Stimulated activated CD4-positive, alpha-beta T cell treated with anti-CD3 and anti-CD28 coated beads, Interleukin-4, amount 100 ng/mL, for 48 hours (primary cell): ENCODE measurements around the gene SPATA12.
"Not testable (repeated sequence)": the region's sequence is repeated elsewhere in the genome, so short reads cannot be mapped to it uniquely, and the experiment has no call there.

Source experiments
- DNase-seq, 2 donors: peaks; one replicate each; pipeline ENCODE4 v3.0.0-alpha.2; 2020; ENCODE audit warnings: low read depth in 2 of 2

The SPATA12 gene

DNA sequence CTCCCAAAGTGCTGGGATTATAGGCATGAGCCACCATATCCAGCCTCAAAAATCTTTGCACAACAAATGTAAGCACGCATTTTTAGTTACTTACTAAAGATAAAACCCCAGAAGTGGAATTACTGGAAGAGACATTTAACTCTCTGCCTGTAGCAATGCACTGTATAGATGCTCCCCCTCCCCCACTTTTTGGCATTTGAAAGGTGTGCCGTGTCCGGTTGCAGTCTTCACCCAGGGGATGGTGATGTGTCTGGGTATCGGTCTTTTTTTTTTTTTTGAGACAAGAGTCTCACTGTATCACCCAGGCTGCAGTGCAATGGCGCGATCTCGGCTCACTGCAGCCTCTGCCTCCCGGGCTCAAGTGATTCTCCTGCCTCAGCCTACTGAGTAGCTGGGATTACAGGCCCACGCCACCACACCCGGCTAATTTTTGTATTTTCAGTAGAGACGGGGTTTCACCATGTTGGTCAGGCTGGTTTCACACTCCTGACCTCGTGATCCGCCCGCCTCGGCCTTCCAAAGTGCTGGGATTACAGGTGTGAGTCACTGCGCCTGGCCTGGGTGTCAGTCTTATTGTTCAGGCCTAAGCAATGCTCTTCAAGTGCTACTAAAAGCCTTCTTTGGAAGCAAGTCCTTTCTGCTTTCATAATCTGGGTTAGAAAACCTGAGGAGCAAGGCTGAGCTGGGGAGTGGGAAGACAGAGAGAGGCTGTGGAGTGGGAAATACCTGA lies 23.0 kb downstream of the SPATA12 start:
- not testable (repeated sequence) for DNase-seq

DNA sequence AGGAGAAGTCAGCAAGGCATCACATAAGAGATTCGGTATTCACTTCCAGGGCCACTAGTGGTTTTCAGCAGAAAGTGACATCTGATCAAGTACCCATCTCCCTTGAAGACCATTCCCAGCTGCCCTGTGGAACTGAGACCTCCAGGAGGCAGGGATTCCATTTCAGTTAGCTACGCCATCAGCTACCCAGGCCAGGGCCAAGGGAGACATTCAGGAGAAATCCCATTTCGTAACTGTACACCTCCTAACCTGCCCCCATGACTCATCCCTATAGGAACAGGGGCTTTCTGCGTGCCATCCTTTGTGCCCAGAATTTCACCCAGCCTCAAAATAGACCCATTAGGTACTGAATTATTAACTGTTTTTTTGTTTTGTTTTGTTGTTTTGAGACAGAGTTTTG lies 24.7 kb downstream of the SPATA12 start:
- DNase-seq, result no peak

DNA sequence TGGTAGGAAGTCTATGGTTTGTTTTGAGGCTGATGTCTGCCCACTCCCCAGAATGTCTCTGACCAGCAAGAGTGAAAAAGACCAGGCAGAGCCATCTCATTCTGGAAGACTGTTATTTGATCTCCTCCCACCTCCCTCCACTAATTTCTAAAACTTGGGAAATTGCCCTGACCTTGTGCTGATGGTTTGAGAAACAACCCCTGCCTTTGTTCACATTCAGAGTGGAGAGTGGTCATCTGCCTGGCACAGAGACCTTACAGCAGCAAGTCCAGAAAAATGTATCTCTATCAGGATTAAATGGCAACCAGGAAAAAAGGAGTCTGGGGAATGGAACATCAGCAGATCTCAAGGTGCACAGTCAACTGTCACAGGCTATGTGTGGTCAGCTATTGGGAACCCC lies 25.7 kb downstream of the SPATA12 start:
- no peak for DNase-seq

DNA sequence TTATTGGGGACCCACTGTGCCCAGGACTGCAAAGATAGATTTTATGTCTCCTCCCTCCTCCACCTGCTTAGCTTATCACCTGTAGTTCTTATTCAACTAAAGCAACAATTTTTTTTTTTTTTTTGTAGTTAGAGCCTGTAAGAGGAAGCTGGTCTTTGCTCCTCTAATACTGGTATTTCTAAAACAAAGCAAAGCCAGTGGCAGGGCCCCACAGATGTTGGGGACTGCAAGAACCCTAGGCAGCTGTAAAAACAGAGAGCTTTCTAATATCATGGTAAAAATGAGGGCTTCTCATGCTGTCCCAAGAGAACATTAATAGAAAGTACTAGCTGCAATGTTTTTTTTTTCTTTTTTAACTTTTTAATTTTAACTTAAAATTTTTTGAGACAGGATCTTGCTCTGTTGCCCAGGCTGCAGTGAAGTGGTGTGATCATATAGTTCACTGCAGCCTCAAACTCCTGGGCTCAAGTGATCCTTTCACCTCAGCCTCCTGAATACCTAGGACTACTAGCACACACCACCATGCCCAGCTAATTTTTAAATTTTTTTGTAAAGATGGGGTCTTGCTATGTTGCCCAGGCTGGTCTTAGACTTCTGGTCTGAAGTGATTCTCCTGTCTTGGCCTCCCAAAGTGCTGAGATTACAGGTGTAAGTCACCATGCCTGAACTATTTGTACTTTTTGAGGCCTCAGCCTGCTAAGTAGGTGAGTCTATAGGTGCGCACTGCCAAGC lies 27.1 kb downstream of the SPATA12 start:
- DNase-seq, result no peak

DNA sequence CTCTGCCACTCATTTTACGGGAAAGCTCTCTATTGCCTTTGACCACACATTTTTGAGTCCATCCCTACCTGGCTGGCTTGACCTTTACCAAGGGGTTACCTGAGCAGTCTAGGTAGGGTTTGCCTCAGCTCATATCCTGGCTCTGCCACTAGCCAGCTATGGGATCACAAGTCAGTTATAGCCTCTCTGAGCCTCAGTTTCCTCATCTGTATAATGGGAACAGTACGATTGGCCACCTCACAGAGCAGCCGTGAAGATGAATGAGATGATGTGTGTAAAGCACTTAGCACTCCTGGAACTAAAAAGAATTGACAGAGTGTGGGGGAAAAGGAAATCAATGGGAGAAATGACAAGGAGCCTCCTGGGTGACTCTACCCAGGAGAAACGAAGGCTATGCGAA lies 28.0 kb downstream of the SPATA12 start:
- no peak for DNase-seq

DNA sequence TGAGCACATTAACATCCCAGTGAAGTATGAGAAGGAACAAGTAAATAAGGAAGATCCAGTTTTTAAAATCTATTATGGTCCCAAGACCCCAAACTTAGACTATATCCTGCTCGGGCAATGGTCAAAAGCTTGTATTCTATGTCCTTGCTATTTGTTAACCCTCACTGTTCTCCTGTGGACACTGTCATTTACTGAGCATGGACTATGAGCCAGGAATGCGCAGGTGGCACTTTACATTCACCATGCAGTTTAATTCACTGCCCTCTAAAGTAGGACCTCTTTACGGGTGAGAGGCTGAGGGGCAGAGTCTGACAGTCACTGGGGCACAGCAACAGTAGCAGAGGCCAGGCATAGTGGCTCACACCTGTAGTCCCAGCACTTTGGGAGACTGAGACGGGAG lies 28.6 kb downstream of the SPATA12 start:
- DNase-seq, result no peak

DNA sequence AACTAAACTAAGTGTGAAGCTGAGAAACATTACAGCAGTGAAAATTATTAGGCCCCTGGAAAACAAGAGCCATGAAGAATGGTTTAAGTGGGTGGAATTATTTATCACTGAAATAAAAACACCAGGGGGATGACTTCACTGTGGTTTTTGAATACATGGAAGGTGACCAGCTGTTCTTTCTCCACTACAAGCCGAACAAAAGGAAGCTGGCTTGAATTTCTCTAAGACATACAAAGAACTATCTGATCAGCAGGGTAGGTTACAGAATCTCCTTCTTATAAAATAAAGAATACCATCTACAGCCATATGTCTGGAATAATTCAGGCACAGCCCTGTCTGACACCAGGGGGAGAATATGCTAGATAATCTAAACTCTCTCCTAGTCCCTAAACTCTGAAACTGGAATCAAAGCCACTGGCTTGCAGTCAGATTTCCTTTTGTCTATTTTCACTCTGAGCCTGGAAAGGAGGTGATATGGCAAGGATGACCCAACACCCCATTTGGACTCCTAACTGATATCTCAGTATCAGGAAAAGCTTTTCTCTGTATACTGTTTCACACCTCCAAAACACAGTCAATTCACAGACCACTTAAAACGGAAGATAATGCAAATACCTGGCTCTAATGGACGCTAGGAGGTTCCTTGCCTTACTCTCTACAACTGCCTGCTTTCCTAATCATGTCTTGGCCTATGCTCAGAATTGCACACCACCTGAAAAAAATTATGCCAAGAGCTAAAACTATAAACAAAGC lies 31.2 kb downstream of the SPATA12 start:
- DNase-seq, result no peak

DNA sequence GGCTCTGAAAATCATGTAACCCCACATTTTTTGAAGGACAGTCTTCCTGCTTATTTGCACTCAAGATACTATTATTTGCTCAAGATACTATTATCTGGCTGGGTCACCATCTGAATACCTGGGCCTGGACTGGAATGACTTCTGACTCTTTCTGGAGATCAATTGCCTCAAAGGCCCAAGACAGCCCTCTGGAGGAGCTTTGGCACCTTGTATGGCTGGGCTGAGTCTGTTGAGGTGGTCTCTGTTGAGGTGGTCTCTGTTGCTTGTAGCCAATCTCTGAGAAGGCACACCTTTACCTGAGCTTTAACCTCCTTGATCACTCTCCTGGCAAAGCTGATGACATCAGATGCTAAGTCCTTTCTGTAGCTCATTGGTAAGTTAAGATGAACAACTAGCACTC lies 33.0 kb downstream of the SPATA12 start:
- no peak for DNase-seq

DNA sequence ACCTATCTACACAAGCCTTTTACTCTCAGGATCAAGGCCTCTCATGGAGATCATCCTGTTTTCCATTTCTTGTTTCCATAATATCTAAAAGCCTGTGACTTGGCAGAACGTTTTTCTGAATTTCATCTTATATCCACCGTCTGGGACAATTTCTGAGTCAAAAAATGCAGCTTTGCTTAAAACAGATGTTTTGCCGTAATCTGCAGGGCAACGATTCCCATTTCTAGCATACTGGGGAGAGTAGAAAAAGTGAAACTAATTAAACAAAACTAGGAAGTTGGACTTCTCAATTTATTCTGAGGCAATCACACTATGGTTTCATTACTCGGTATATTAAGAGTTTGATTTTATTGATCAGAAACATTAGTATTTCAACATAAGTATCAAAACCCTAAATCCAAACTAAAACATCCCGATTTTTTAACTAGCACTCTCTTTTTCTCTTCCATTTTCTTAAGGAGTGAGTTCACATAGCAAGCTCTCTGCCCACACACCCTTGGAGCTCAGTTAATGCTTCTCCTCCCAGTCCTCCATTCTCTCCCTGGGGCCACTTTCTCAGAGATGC lies 33.6 kb downstream of the SPATA12 start:
- DNase-seq, result no peak

DNA sequence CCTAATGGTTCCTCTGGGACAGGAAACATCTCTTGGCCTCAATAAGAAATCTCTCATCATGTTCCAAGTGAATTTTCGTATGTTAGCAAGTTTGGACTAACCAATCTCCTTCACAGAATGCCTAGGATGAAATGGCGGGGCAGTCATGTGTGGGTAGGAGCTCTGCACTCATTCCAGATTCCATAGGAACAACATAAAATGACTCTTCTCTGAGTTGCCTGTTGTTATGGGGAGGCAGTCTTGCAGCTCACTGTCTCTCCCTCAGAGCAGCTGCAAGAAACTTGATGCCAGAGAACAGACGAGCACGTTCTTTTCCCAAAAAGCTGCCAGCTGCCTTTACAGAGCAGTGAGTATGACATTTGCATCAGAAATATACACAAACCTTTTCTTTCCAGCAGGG lies 34.1 kb downstream of the SPATA12 start:
- no peak for DNase-seq

DNA sequence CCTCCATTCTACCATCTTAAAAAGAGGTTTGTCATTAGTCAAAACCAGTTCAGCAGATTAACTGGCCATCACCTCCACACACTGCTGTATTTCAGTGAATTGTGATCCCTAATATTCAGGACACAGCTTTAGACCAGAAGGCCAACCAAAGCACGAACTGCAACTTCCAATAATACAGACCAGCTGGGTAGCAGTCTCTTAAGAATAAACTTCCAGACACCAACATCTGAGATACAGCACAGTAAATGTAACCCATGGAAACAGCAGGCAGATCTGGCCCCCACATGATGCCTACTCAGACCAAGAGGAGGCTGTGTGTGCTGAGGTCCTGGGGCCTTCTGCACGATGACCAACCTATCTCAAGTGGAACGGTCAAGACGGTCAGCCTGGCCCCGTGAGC lies 34.9 kb downstream of the SPATA12 start:
- DNase-seq, result no peak

DNA sequence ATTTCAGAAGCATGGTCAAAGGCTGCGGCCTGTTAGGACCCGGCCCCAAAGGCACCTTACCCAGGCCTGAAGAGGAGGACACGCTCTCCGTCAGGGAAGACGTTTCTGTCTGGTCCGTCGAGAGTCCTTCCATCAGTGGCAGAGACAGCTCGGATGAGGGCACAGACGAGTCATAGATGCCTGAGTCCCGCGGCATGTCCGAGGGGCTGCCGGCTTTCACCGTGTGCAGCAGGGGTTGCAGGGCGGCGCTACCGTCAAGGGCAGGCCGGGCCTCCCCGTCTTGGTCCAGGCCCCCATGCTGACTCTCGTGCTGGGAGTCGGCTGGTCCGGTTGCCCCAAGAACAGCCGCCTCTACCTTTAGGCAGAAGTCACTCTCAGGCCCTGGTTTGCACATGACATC lies 37.1 kb downstream of the SPATA12 start:
- DNase-seq, result no peak

DNA sequence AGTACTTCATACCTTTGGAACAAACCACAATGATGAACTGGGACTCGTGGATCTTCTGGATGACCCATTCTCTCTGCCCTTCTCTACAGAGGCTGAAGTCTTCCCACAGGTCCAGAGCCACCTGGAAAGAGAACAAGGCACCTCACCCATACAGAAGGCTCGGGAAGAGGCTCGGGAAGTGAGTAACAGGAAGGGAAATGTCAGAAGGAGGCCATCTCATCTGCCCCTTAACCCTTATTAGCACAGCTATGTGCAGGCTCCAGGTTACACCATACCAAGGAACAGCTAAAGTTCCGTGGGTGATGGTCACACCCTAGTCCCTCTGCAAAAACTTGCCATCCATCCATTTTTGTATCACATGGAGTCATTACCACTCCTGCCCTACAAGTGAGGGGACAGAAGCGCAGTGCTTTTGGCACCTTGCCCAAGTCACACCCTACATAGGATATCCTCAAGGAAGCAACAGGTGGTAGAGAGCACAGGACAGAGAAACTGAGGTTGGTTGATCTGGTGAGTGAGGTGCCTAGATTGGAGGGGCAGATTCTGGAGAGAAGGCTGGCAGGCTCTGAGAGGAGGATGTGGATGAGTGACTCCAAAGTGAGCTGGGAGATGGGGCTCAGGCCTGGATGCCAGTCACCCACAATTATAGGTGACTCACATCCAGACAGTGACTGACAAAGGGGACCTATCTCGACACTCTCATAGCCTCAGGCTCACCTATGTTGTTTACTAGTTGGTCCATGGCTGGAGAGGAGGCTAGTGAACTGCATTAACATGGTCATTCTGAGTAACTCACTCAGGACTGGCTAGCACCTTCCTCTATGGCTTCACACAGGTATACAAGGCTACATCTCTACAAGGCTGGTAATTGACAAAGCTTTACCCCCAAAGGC lies 38.2 kb downstream of the SPATA12 start:
- no peak for DNase-seq

DNA sequence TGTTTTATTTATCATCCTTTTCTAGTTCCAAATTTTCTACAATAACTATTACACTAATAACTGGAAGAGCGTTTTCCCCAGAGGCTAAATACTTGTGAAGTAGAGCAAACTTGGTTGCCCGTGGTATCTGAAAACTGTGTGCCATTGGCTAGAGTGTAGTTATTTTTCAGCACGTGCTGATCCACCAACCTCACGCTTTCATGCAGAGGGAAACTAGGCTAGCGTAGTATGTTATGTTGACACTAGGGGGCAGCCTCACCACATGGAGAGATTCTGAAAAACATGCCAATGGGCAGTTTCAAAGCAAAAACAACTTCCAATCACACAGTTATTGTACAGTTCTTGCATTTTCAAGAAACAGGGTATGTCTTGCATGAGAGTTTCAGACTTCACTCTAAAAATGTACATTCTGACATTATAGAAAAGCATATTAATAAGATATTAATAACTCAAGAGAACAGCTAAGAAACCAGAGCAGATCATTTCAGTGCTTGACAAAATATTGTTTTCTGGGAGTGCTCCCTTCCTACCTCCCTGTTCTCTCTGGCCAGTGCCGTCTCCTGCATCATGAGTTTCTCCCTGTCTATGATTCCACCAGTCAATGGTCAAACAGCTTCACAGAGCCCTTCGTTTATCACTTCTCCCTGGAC lies 39.7 kb downstream of the SPATA12 start:
- DNase-seq, result peak; percentile 54 to 56

DNA sequence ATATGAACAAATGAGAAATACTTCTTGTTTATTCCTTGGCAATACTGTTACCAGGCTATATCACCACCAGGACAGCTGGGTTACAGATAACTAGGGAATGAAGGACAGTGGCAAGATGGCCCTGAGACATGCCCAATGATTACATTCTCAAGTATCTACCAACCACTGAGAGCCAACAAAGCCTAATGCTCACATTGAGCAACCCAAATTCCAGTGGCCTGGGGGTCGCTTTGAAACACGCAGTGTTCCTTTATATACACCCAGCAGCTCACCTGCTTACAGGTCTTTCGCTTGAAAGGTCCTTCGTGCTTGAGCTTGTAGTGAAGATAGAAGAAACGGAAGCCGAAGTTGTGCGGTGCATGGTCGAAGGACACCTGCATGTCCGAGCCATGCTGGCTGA lies 45.1 kb downstream of the SPATA12 start:
- DNase-seq, result no peak

DNA sequence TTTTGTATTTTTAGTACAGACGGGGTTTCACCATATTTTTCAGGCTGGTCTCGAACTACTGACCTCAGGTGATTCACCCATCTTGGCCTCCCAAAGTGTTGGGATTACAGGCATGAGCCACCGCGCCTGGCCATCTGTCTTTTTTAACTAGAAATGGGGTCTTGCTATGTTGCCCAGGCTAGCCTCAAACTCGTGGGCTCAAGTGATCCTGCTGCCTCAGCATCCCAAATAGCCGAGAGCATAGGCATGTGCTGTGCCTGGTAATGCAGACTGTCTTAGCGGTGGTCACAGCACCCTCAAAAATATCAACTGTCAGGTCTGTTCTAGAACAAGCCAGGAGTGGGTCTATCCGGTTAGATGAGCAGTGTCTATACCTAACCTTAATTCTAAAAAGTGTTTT lies 48.2 kb downstream of the SPATA12 start:
- no peak for DNase-seq

DNA sequence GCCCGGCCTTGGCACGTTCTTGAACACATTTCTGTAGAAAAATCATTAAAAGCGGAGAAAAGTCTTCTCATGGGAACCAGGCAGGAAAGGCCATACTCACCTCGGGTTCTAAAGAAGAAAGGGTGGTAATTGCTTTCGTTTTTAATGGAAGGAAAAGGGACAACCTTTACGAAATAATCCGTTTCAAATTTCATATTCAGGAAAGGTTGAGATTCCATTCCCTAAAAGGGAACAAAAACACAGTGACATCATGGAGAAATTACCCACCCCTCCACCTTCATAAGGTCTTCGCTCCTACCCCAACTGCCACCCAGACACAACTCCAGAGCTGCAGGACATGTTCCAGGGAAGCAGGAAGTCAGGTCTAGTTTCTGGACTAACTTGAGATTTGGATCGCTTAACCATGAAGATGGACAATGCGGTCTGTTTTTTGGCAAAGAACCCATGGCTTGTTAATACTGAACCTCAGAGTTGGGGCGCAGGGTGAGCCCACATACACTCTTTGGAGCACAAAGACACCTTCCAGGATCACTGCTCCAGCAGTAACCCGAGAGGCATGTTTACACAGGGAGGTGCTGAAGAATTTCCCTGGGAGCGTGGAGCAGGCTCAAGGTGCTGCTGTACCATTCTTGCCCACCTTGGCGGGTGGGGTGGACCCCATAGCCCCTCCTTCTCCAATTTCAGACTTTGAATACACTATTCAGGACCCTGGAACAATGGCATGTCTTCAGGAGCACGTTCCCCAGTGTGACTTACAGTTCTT lies 49.2 kb downstream of the SPATA12 start:
- DNase-seq, result no peak

DNA sequence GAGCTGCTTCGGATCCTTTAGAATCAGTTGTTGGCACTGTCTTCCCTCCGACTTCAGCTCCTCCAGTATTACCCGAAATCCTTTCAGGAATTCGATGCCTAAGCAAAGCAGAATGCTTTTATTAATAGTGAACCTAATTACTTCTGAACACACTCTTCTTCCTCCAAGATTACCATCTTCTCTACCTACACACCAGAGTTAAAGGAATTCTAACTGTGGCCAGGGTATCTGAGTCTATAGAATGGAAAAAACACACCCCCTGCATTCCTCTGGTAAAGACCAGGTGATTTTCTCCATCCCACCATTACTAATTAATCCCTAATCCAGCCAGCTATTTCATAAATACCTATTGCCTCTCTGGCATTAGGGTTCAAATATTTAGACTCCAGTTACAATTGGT lies 49.8 kb downstream of the SPATA12 start:
- DNase-seq, result no peak

DNA sequence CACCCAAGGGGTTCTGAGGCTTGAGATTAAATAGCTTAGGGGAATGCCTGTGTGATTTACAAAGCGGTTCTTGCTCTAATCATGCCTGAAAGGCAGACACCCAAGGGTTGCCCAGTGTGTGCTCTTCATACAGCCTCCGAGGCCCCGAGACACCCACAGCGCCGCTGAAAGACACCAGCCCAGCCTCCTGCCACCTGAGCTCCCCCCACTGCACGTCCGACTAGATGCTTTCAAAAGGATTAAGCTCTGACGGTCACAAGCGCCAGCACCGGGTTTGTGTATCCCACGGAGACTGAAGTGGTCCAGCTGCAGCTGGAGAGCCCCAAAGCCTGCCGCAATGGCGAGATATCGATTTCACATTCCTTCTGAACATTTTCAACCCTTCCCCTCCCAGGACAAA lies 50.3 kb downstream of the SPATA12 start:
- DNase-seq, result no peak

DNA sequence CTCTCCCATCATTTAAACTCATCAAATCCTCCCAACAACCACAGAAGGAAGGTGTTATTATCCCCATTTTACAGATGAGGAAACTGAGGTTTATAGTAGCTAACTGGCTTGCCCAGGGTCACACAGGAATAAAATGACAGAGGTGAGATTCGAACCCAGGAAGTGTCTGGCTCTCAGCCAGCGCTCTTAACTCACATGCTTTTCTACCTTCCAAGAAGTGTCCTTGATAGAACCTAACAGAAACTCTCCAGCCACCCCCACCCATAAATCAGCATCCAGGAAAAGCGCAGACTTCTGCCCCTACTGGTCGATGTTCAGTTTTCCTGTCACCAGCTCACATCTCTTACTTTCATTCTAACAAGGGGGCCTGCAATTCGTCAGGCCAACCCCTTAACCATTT lies 51.7 kb downstream of the SPATA12 start:
- no peak for DNase-seq
